SJCRH30 (cell line): Measurements from ENCODE around the gene CPT1A. TPM values are rescaled to one million over a fixed set of nuclear protein-coding genes. Genes with fewer than 3 reads are reported as not detected.
"Not testable (repeated sequence)": the region's sequence is repeated elsewhere in the genome, so short reads cannot be mapped to it uniquely, and the experiment has no call there.

Experiments
- DNase-seq, 2 experiments: peaks; one replicate each; pipeline ENCODE4 v3.0.0-alpha.2; 2015 to 2020
- H3K27ac ChIP-seq: fragments of 250-450 bp; sonication (Bioruptor Pico); 2 replicates; pipeline ENCODE4 v1.5.1; 2020; ENCODE audit warnings: mild to moderate bottlenecking, moderate library complexity
- H3K27me3 ChIP-seq: fragments of 250-450 bp; sonication (Bioruptor Pico); 2 replicates; pipeline ENCODE4 v1.5.1; 2020; ENCODE audit warnings: mild to moderate bottlenecking, moderate library complexity
- H3K36me3 ChIP-seq: fragments of 250-450 bp; sonication (Bioruptor Pico); 2 replicates; pipeline ENCODE4 v1.5.1; 2020; ENCODE audit warnings: mild to moderate bottlenecking, moderate library complexity
- H3K4me1 ChIP-seq: fragments of 250-450 bp; sonication (Bioruptor Pico); 2 replicates; pipeline ENCODE4 v1.5.1; 2020; ENCODE audit warnings: mild to moderate bottlenecking, moderate library complexity
- H3K4me3 ChIP-seq: fragments of 250-450 bp; sonication (Bioruptor Pico); 2 replicates; pipeline ENCODE4 v1.5.1; 2020; ENCODE audit warnings: mild to moderate bottlenecking, moderate library complexity
- H3K9me3 ChIP-seq: fragments of 250-450 bp; sonication (Bioruptor Pico); replicated peaks from 2 replicates; pipeline ENCODE4 v1.5.1; 2020; ENCODE audit warnings: mild to moderate bottlenecking, moderate library complexity
- total RNA-seq: library from RNA; depleted of rRNA; stranded (reverse); fragments of >200 nt; shearing (Covaris generic); gene quantifications from 2 replicates; pipeline ENCODE4 v1.2.3, GENCODE V29; 2014

CPT1A gene
- total RNA-seq, 1 experiment from 2014 or later: 0.02 TPM

GRCh38 chr11:68862421-68862820 lies 20.7 kb upstream of the CPT1A start:
- Histone ChIP-seq H3K27ac (no peak overlapping the region), H3K36me3 (no peaks in the 10 kb centered on the region), H3K9me3 (0 out of 2 replicates have a peak, but pooled peaks cover 4% of the 10 kb centered on the region), H3K4me3 (no peak overlapping the region), H3K4me1 (no peaks in the 10 kb centered on the region), H3K27me3 (no peaks in the 10 kb centered on the region)
- no peak for DNase-seq

GRCh38 chr11:68859123-68859522 lies 17.4 kb upstream of the CPT1A start:
- Histone ChIP-seq H3K4me1 (no peaks in the 10 kb centered on the region), H3K9me3 (0 out of 2 replicates have a peak, but pooled peaks cover 4% of the 10 kb centered on the region), H3K27me3 (no peaks in the 10 kb centered on the region), H3K36me3 (no peaks in the 10 kb centered on the region), H3K27ac (no peak overlapping the region), H3K4me3 (no peak overlapping the region)
- no peak for DNase-seq

DNA sequence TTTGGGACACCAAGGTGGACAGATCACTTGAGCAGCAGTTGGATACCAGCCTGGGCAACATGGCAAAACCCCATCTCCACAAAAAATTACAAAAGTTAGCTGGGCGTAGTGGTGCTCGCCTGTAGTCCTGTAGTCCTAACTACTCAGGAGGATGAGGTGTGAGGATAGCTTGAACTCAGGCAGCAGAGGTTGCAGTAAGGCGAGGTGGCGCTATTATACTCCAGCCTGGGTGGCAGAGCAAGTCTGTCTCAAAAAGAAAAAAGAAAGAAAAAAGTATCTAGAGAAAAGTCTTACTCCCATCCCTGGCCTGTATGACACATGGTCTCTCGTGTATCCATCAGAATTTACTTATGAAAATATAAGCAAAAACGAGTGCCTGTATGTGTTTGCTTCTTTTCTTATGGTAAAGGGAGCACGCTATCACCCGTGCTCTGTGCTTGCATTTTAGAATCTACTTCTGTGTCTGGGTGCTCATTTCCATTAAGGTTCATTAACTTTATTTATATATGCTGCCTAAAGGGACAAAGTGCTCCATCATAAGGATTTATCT lies 15.4 kb upstream of the CPT1A start:
- no peaks in the 10 kb centered on the region for H3K36me3 ChIP-seq

DNA sequence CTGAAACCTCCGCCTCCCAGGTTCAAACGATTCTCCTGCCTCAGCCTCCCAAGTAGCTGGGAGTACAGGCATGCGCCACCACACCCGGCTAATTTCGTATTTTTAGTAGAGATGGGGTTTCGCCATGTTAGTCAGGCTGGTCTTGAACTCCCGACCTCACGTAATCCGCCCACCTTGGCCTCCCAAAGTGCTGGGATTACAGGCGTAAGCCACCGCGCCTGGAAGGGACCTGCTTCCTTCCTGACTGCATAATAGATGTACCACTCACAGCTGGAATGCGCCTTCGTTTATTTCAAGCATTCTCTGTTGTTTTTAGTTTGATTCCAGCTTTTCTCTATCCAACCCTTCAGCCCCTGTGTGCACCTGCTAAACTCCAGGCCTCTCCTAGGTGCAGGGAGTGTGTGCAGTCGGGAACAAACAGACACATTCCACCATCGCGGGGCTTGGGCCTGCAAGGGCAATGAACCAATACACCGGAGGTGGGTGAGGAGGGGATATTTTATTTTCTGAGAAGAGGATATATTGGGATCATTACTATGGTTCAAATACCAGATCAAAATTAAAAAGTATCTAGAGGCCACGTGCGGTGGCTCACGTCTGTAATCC lies 14.8 kb upstream of the CPT1A start:
- not testable (repeated sequence) for H3K36me3 ChIP-seq, H3K27ac ChIP-seq, H3K9me3 ChIP-seq, H3K4me1 ChIP-seq, H3K27me3 ChIP-seq, H3K4me3 ChIP-seq, DNase-seq

More for the DNA sequence above, 15.4 kb upstream of the CPT1A start:
- H3K9me3 ChIP-seq: no peaks in the 10 kb centered on the region
- no peaks in the 10 kb centered on the region for H3K4me1 ChIP-seq
- H3K27ac ChIP-seq: no peak overlapping the region
- no peak for DNase-seq
- H3K4me3 ChIP-seq: no peak overlapping the region
- H3K27me3 ChIP-seq: no peaks in the 10 kb centered on the region

DNA sequence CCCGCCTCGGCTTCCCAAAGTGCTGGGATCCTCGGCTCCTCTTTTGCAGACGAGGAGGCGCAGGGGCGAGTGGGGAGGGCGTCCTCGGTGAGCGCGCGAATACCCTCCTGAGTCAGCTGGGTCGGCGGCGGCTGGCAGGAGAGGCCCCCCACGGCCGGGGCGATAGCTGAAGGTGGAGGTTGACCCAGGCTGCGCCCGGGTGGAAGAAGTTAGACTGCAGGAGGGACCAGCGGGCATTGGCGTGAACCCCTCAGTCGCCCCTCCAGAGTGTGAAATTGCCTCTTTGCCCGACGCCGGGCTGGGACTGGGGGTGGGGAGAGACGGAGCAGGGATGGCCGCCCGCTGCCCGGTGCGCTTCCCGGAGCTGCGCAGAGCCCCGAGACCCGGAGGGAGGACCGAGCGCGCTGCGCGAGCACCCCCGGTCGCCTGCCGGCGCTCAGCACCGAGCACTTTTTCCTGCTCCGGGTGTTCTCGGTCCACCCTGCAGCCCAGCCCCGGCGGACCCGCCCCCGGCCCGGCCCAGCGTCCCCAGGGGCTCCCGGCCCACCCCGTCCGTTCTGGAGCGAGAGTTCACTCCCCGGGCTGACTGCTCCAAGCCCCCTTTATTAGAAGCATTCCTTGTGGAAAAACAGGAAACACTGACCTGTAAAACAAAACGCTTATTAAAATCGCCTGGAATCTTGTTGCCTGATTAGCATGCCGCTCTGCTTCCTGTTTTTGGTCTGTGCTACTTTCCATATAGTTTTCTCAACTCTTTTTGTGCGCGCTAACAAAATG lies 13.7 kb upstream of the CPT1A start:
- Histone ChIP-seq H3K9me3 (no peaks in the 10 kb centered on the region), H3K4me1 (no peaks in the 10 kb centered on the region), H3K27ac (no peak overlapping the region), H3K4me3 (peak overlapping the region; percentile 49), H3K36me3 (no peaks in the 10 kb centered on the region), H3K27me3 (no peaks in the 10 kb centered on the region)
- peak; percentile 44 to 56 for DNase-seq

GRCh38 chr11:68854273-68854958 lies 12.7 kb upstream of the CPT1A start:
- H3K27ac ChIP-seq: no peak overlapping the region
- no peaks in the 10 kb centered on the region for H3K27me3 ChIP-seq
- no peaks in the 10 kb centered on the region for H3K4me1 ChIP-seq
- H3K9me3 ChIP-seq: no peaks in the 10 kb centered on the region
- DNase-seq: no peak
- no peaks in the 10 kb centered on the region for H3K36me3 ChIP-seq
- no peak overlapping the region for H3K4me3 ChIP-seq

GRCh38 chr11:68852628-68853027 lies 10.9 kb upstream of the CPT1A start:
- no peaks in the 10 kb centered on the region for H3K4me1 ChIP-seq
- no peaks in the 10 kb centered on the region for H3K27me3 ChIP-seq
- DNase-seq: no peak

DNA sequence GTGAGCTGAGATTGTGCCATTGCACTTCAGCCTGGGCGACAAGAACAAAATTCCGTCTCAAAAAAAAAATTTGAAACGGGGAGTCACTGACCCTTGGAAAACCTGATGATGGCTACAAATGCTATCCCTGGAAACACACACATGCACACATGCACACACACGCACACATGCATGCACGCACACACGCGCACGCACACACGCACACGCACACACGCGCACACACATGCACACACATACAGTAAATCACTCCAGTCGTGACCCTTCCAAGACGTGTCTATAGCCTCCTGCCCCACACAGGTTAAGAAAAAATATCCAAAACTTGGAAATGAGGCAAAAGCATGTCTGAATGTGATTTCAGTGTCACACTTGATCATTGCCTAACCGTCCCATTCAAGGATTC lies 6.7 kb upstream of the CPT1A start:
- Histone ChIP-seq H3K36me3 (no peaks in the 10 kb centered on the region), H3K27me3 (no peaks in the 10 kb centered on the region), H3K27ac (no peak overlapping the region), H3K4me1 (no peaks in the 10 kb centered on the region), H3K4me3 (no peak overlapping the region), H3K9me3 (no peaks in the 10 kb centered on the region)
- DNase-seq: no peak

More at GRCh38 chr11:68852628-68853027, 10.9 kb upstream of the CPT1A start:
- H3K27ac ChIP-seq: no peak overlapping the region
- H3K36me3 ChIP-seq: no peaks in the 10 kb centered on the region
- no peaks in the 10 kb centered on the region for H3K9me3 ChIP-seq
- no peak overlapping the region for H3K4me3 ChIP-seq

DNA sequence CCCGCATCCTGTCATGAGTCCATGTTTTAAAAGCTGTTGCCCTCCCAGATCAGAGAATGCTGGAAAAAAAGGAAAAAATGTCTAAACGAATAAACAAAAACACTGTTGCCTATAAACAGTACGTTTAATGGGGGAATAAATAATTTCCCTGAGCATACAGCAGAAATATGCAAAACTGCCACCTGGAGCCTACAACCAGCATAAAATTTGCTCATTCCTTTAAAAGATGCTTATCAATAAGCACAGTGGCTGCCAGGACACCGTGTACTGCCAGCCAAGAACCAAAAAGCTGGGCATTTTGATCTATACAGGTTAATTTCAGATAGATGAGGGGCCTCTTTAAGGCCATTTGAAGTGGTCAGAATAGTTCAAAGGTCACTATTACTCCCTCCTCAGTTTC lies 5.7 kb upstream of the CPT1A start:
- H3K4me3 ChIP-seq: no peak overlapping the region
- H3K4me1 ChIP-seq: no peaks in the 10 kb centered on the region
- no peak overlapping the region for H3K27ac ChIP-seq
- H3K27me3 ChIP-seq: no peaks in the 10 kb centered on the region
- no peak for DNase-seq
- no peaks in the 10 kb centered on the region for H3K9me3 ChIP-seq
- no peaks in the 10 kb centered on the region for H3K36me3 ChIP-seq

DNA sequence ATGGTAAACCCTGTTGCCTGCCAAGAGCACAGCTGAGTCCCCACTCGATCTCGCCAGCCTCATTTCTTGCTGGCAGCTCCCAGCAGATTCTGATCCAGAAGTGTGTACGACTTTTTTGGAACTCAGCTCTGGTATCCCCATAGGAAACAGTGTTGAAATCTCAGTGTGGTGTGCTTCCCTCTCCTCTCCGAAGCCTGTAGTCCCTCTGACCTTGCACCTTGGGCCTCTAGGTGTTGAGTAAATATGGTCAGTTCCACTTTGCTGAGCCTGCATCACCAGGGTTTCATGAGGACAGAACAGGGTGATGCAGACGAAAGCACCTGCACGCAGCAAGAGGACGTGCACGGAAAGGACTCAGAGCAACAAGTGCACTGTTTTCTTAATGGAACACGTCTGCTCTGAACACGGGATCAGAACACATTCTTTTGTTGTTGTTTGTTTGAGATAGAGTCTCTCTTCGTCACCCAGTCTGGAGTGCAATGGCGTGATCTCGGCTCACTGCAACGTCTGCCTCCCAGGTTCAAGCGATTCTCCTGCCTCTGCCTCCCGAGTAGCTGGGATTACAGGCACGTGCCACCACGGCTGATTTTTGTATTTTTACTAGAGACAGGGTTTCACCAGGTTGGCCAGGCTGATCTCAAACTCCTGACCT lies 3.8 kb upstream of the CPT1A start:
- Histone ChIP-seq H3K36me3 (no peaks in the 10 kb centered on the region), H3K27ac (no peak overlapping the region), H3K4me3 (no peak overlapping the region), H3K4me1 (no peaks in the 10 kb centered on the region), H3K9me3 (no peaks in the 10 kb centered on the region), H3K27me3 (no peaks in the 10 kb centered on the region)
- no peak for DNase-seq

- no peaks in the 10 kb centered on the region for H3K36me3 ChIP-seq
- no peak overlapping the region for H3K27ac ChIP-seq
- no peaks in the 10 kb centered on the region for H3K4me1 ChIP-seq
- no peaks in the 10 kb centered on the region for H3K27me3 ChIP-seq
- no peak for DNase-seq
- H3K4me3 ChIP-seq: no peak overlapping the region
- H3K9me3 ChIP-seq: no peaks in the 10 kb centered on the region
These were observed 3.1 kb upstream of the CPT1A start for GRCh38 chr11:68844801-68845200.

- no peaks in the 10 kb centered on the region for H3K4me1 ChIP-seq
- H3K4me3 ChIP-seq: no peak overlapping the region
- H3K27ac ChIP-seq: no peak overlapping the region
- H3K9me3 ChIP-seq: no peaks in the 10 kb centered on the region
- H3K36me3 ChIP-seq: no peaks in the 10 kb centered on the region
- H3K27me3 ChIP-seq: no peaks in the 10 kb centered on the region
- no peak for DNase-seq
These were observed 2.7 kb upstream of the CPT1A start for GRCh38 chr11:68844376-68844775.

GRCh38 chr11:68843703-68844312 lies 2.1 kb upstream of the CPT1A start:
- Histone ChIP-seq H3K4me3 (no peak overlapping the region), H3K36me3 (no peaks in the 10 kb centered on the region), H3K27ac (no peak overlapping the region), H3K27me3 (no peaks in the 10 kb centered on the region), H3K9me3 (no peaks in the 10 kb centered on the region), H3K4me1 (no peaks in the 10 kb centered on the region)
- no peak for DNase-seq

- no peak overlapping the region for H3K27ac ChIP-seq
- no peak overlapping the region for H3K4me3 ChIP-seq
- H3K4me1 ChIP-seq: no peaks in the 10 kb centered on the region
- H3K9me3 ChIP-seq: no peaks in the 10 kb centered on the region
- no peaks in the 10 kb centered on the region for H3K36me3 ChIP-seq
- no peak for DNase-seq
- no peaks in the 10 kb centered on the region for H3K27me3 ChIP-seq
These were observed 1.4 kb upstream of the CPT1A start for GRCh38 chr11:68843052-68843561.
